Suppressor macrophage (primary cell): ENCODE measurements around the gene KRT6A.
A peak's percentile ranks its signal among the peaks of the same experiment; 100 is the strongest.
"Not testable (repeated sequence)": the region's sequence is repeated elsewhere in the genome, so short reads cannot be mapped to it uniquely, and the experiment has no call there.

Experiments
- DNase-seq, 4 experiments: peaks; one replicate each; pipeline ENCODE4 v3.0.0-alpha.2; 2020 to 2022

The KRT6A gene

DNA sequence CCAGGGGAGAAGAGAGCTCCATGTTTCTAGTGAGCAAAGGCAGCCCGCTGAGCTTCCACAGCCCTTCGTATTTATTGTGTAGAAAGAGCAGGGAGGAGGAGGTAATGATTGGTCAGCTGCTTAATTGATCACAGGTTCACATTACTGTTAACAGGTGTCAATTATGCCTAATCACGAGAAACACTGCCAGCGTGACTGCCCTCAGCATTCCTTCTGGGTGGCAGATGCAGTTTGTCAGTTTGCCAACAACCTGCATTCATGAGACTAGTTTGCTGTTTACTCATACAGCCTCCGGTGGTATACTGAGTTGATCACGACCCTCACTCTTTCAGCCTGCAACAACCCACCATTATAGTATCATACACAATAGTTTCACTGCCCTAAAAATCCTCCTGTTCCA, 7.5 kb upstream of the KRT6A start:
- not testable (repeated sequence) for DNase-seq

DNA sequence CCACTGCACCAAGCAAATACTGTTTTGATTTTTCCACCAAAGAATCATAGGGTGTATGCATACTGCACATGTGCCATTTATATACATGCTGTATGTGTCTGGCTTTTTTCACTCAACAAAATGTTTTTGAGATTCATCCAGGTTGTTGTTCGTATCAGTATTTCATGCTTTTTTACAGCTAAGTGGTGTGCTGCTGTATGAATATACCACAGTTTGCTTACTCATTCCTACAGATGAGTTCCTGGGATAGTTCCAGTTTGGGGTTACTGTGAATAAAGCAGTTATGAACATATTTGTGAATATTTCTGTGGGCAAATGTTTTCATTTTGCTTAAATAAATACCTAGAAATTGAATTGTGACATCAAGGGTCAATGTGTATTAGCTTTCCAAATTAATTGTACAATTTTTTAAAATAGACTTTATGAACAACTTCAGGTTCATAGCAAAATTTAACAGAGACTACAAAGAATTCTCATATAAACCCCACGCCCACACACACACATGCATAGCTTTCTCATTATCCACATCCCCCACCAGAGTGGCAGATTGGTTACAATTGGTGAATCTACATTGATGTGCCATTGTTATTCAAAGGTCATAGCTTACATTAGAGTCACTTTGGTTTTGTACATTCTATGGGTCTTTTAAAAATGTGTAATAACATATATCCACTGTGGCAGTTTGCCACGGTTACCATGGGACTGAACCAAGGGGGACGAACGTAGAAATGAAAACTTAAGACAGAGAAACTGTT, 6.9 kb upstream of the KRT6A start:
- DNase-seq: no peak

DNA sequence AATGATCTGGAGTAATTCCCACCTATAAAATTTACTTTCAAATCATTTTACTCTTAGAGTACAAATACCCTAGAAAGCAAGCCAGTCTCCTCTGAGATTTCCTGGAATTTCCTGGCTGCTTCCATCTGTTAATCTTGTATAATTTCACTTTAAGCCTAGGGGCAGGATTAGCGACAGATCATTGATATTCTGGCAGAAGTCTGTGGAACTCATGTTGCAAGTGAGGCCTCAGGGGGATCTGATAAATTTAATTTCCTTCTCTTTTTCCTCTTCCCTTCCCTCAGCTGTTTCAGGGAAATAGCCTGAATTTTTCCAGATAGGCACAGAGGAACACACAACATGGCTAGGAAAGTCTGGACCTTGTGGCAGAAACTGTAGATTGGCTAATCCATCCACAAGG, 5.9 kb upstream of the KRT6A start:
- DNase-seq: no peak

DNA sequence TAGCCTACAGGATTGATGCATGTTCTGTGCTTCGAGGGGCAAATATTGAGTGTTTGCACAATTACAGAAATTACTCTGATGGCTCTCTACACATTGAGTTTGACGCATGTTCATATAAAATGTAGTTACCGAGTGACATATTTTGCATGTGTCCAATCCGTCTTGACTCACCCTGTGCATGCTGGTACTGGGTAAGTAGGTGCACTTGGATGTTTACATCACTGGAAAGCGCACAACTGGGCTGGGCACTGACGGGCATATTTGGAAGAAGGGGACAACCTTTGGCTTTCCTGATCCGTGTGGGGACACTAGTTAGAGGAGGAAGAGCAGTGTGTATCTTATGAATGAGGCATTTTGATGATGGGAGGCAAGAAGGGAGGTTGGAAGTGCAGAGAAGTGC, 4.9 kb upstream of the KRT6A start:
- no peak for DNase-seq

DNA sequence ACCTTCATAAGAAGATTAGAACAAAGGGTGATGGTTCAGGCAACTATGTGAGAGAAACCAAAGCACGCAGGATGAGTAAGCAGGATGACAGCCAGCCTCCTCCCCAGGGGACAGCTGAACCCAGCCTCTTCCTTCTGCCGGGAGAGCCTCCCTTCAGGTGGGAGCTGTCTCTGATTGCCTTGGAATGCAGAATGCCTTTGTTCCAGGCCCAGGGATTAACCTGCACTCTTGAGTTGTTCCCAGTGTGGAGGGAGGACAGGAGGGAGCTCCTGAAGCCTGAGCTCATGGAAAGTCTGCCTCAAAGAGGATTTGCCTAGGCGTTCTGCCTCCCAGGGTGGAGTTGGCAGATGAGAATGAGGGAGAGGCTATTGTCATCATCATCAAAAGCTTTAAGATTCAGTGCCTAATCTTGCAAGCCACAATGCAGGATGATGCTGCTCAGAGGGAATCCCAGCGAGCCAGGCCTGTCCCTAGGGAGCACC, 3.6 kb upstream of the KRT6A start:
- no peak for DNase-seq

DNA sequence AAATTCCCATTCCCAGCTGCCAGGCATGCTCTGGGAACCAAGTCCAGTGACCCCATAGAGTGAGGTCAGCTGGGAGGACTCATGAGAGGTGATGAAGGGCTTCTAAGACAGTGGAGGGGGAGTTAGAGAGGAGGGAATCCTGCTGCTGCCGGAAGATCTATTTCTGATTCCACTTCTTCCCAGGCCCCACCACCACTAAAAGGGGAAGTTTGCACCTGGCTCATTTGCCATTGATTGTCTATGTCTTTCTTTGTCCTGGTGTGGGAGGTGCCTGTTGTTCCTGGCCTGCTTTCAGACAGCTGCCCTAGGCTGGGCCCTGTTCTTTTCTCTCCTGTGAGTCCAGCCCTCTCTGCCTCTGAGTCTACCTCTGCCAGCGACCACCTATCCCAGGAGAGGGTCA, 3.0 kb upstream of the KRT6A start:
- DNase-seq: no peak

DNA sequence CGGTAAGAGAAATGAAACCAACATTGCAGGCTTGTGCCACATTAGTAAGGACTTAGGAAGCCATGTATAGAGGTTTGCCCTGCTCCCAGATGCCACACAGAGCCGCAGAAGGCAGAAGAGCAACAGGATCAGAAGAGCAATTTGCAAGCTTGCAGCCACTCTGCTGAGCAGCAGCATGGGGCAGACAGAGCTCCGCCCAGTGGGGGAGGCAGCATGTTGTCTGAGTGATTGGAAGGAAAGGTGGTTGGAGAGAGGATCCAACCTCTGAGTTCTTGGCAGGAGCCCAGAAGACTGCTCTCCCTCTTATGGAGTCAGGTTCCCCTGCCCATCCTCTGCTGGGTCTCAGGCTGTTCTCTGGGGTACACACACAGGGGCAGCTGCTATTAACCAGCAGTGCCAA, 2.3 kb upstream of the KRT6A start:
- DNase-seq: peak in 2 of 4 experiments; percentile 8 to 16

DNA sequence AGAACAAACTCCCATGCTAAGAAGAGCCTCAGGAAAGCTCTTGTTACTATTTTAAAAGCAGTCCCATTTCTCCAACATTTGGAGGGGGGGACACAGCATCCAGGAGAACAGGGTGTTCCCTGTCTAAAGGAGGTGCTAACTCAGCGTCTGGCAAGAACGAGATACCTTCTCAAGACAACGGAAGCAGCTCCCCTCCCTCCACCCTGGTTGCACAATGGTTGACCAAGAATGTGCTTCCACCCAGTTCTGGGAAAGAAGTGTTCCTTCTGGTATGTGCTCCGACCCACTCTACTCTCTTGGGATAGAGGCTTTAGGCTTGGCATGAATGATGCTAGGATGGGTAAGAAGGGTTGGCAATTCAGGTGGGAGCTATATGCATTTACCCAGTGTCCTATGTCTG, 1.5 kb upstream of the KRT6A start:
- DNase-seq: peak in 2 of 4 experiments; percentile 5 to 12

DNA sequence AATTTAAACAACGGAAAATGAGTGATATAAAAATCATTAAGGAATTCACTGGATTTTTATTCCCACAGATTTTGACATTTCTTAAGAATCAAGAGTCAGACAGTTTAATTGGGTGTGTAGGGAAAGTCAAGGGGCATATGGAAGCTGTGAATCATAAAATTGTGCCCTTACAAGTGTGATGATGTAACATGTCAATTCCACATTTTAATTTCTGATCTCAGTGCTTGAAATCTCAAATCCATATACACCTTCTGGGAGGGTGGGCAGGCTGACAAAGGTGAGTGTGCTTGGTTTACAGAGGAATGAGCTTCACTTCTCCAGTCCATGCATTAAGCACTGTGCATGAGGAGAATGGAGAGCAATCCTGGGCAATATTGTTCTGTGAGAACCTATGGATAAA, 1.0 kb upstream of the KRT6A start:
- no peak for DNase-seq

DNA sequence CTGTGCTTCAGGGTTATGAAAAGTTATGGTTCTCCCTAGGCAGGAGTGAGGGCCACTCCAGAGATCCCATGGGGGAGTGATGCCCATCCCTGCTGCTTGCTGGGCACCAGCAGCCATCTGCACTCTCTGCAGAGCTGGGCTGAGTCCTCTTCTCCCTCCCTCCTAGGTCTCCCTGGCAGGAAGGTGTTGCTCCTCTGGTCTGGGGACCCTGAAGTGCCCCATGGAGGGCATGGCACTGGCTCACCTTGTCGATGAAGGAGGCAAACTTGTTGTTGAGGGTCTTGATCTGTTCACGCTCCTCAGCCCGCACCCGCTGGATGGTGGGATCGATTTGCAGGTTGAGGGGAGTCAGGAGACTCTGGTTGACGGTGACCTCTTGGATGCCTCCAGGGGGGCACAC, 652 bp downstream of the KRT6A start:
- not testable (repeated sequence) for DNase-seq

DNA sequence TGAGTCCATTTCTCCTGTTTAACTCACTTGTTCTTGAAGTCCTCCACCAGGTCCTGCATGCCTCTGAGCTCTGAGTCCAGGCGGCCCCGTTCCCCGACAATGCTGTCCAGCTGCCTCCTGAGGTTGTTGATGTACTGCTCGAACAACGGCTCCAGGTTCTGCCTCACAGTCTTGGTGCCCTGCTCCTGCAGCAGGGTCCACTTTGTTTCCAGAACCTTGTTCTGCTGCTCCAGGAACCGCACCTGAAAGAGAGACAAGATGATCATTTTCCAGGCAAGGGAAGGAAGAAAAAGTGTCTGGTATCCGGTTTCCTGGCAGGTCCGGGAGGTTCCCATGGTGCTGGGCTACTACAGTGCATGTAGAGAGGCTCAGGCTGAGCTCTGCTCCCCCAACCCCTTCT, 1.6 kb downstream of the KRT6A start:
- DNase-seq: not testable (repeated sequence)

DNA sequence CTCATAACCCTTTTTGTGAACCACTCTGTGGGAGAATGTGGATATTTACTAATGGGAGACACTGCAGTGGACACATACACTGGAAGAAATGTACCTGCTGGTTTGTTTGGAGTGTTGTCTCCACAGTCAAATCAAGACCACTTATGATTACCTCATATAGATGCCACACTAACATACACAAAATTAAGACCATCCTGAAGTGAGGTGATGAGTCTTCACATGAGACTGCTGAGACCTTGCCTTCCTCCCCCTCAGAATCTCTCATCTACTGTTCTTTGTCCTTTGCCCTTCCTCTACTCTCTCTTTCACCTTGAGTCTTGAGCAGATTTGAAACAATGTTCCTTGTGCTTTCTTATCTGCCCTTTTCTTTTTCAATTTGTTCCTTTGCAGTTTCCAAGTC, 4.3 kb downstream of the KRT6A start:
- DNase-seq: no peak

DNA sequence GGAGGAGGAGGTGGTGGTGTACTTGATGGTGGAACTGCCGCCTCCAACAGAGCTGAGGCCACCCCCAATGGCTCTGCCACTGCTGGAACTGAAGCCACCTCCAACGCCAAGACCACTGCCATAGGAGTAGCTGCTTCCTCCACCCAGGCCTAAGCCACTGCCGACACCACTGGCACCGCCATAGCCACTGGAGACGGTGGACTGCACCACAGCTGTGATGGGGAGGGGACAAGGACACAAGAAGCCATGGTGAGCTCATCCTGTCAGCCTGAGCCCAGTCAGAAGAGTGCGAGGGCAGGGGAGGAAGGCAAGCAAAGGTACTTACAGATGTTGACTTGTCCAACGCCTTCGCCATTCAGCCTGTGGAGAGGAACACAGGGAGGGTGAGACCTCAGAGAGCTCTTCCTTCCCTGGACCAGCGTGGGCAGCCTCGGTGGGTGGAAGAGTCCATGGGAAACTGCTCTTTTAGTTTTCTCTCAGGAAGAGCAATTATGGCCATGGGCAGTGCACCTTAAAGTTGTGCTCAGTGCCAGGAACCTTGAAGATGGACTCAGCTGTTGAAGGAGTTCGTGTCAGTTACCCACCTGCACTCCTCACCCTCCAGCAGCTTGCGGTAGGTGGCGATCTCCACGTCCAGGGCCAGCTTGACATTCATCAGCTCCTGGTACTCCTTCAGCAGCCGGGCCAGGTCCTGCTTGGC, 5.2 kb downstream of the KRT6A start:
- DNase-seq: not testable (repeated sequence)

DNA sequence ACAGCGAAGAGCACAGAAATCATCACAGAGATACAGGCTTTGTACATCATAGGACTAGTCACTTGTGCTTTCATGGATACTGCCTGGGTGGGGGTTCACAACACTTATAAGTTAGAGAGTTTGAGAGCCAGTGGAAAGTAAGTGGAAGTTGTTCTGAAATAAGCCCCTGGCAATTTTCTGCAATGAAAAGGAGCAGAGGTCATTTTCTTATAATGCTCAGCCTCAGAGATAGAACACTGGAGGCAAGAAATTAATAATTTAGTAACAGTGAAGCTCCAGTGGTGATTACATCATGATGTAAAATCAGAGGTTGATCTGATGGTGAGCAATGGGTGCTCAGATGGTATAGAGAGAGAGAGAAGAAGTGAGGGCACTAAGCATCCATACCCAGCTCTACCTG, 5.8 kb downstream of the KRT6A start:
- no peak for DNase-seq

DNA sequence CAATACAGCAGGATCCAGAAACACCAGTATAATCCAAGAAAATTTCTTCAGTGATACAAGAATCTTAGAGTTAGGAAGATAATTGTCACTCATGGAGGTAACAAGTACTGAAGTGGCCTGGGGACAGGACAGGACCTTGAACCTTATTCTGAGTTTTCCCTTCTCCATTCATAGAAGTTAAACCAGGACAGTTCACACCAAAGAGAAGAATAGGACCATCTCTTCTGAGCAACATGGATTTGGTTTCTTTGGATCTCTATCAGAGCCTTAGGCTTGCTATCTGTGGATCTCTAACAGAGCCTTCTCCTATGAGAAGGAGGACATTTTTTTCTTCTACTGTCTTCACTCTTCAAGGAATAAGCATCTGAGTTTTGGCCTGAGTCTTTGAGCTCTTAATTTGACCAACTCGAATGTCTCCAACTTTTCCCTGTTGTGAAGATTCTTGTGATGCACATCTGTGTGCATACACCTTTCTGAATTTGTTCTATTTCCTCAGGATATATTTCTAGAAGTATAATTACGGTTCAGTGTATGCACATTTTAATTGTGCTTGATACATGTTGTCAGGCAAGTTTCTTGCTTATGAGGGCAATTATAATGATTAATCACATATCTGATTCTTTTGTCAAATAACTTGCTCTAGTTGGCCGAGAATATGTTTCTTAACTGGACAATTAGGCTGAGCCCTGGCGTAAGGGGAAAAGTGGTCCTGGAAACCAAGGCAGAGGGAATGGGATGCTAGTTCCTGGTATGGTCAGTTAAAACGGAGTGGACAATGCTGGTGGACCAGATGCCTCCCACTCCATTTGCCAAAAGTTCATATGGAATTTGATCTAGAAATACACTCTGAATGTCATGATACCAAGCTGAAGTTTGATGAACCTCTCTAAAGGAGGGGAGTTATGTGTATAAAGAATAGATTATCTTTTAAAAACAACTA, 6.6 kb downstream of the KRT6A start:
- no peak for DNase-seq

DNA sequence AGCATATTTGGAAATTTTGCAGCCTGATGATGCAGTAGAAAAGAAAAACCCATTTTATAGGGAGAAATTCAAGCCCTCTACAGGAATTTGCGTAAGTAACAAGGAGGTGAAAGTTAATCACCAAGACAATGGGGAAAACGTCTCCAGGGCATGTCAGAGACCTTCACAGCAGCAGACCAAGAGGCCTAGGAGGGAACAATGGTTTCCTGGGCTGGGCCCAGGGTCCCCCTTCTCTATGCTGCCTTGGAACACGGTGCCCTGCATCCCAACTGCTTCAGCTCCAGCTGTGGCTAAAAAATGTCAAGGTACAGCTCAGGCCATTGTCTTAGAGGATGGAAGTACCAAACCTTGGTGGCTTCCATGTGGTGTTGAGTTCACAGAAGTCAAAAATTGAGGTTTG, 13.0 kb downstream of the KRT6A start:
- DNase-seq: no peak

DNA sequence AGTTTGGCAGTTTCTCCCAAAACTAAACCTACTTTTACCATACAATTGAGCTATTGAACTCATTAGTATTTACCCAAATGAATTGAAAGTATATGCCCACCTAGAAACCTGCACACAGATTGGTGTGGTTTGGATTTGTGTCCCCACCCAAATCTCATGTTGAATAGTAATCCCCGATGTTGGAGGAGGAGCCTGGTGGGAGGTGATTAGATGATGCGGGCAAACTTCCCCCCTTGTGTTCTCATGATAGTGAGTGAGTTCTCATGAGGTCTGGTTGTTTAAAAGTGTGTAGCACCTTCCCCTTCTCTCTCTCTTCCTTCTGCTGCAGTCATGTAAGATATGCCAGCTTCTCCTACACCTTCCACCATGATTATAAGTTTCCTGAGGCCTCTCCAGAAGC, 15.4 kb downstream of the KRT6A start:
- no peak for DNase-seq

DNA sequence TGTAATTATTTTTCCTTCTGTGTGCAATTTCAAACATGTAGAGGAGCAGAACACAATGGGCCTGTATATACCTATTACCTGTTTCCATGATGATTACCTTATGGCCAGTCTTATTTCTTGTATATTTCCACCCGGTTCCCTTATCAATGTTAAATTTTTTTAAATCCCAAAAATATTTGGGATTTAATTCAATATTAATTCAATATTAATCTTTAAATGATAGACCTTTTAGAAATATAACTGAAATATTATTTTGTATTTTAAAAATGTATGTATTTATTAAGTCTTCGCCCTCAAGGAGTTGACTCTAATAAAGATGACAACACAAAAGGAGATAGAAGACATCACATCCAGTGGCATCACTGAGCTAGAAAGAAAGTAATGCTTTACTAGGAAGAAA, 18.8 kb downstream of the KRT6A start:
- no peak for DNase-seq

DNA sequence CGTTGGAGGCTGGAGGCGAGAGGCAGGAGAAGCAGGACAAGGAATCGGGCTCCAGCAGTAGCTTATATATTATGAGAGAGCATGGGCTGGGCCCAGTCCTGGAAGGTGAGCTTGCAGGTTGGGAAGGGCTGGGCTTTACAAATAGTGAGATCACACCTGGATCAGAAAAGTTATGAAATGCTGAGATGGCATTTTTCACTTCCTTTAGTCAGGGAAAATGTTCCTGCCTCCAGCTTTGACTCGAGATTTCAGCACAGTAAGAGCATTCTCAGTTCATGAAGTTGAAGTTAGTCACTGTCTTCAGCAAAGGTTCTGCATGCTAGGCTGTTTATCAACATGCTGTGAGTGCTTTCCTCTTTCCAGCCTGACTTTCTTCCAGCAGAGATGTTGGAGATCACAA, 19.3 kb downstream of the KRT6A start, which contains the start of gene KRT6C:
TSS of gene KRT6C (minus strand) at position 38 of the 400 bp plus-strand sequence. CDS start 68 bp downstream, outside the sequence.
- no peak for DNase-seq

DNA sequence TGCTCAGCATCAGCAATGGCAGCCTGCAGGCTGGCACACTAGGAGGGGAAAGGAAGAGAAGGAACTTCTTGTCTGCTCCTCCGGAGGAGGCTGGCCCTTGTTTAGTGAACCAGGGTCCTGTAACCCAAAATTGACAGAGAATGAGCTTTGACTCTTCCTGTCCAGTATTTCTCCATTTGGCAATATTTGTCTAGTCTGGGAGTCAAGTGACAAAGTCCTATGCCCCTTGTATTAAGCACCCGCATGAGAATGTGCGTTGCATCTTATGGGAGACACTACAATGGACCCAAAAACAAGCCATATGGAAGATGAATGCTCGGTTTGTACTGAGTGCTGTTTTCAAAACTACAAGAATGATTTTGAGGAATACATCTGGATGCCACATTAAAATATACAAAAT, 23.2 kb downstream of the KRT6A start:
- DNase-seq: no peak

DNA sequence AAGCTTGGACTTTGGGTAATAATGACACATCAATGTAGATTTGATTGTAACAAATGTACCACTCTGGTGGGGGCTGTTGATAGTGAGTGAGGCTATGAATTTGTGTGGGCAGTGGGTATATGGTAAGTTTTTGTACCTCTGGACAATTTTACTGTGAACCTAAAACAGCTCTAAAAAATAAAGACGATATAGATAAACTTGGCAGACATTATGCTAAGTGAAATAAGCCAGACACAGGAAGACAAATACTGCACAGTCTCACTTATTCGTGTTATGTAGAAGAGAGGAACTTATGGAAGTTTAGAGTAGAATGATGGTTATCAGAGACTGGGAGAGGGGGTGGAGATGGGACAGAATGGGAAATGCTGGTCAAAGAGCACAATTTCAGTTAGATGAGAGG, 28.2 kb downstream of the KRT6A start:
- DNase-seq: no peak

DNA sequence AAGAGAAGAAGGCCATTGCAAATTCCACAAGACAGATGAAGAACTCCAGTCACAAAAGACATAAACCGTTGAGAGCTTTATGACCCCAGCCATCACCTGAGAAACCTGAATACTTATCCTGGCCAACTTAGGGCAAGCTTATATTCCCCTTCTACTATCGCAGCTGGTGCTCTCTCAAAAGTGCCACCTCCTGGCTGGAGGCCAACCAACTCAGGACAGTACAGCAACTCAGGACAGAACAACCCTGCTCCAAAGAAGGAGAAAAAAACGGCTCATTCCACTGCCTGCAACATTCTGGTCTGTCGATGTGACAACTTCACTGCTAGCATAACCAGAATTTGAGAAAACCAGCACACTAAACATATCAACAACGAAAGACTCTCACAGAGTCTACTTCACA, 31.4 kb downstream of the KRT6A start:
- DNase-seq: no peak

DNA sequence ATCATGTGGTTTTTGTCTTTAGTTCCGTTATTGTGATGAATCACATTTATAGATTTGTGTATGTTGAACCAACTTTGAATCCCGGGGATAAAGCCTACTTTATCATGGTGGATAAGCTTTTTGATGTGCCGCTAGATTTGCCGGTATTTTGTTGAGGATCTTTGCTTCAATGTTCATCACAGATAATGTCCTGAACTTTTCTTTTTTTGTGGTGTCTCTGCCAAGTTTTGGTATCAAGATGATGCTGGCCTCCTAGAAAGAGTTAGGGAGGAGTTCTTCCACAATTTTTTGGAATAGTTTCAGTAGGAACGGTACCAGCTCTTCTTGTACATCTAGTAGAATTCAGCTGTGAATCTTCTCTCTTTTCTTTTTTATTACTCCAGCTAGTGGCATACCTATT, 34.2 kb downstream of the KRT6A start:
- DNase-seq: no peak
